ENCODE results near the gene TMCO2.
"Not testable (repeated sequence)": the region's sequence is repeated elsewhere in the genome, so short reads cannot be mapped to it uniquely, and the experiment has no call there.

The TMCO2 gene

GRCh38 chr1:40218333-40218732, 29.4 kb upstream of the TMCO2 start:
- WGBS, result 96% methylated on average over 5 of the region's 5 CpGs
- H3K27ac ChIP-seq (ENCODE audit: low read length, poor library complexity, severe bottlenecking), result no peak overlapping the region
- DNase-seq, result no peak

GRCh38 chr1:40221471-40221905, 26.2 kb upstream of the TMCO2 start:
- WGBS, result 94% methylated on average over 17 of the region's 18 CpGs

More at GRCh38 chr1:40218333-40218732, 29.4 kb upstream of the TMCO2 start:
- H3K4me2 ChIP-seq (ENCODE audit: low read length, poor library complexity, severe bottlenecking), result no peak overlapping the region
- H2AK5ac ChIP-seq (ENCODE audit: low read length, severe bottlenecking), result no peak overlapping the region
- H3K14ac ChIP-seq (ENCODE audit: low read length in 2 of 2), result no peak overlapping the region
- no peaks in the 10 kb centered on the region for H3K9me3 ChIP-seq (ENCODE audit: control insufficient read depth, low read length)
- no peak overlapping the region for H3K9ac ChIP-seq (ENCODE audit: low read length)
- no peak overlapping the region for H2BK5ac ChIP-seq (ENCODE audit: low read depth, low read length, poor library complexity, severe bottlenecking)
- no peak overlapping the region for H4K8ac ChIP-seq (ENCODE audit: low read length)
- H3K23ac ChIP-seq (ENCODE audit: low read length in 2 of 2), result no peak overlapping the region
- H2AFZ ChIP-seq (ENCODE audit: low read depth, low read length), result no peak overlapping the region
- peaks cover 15% of the 10 kb centered on the region for H3K79me1 ChIP-seq (replicated peaks; ENCODE audit: low read length, poor library complexity, severe bottlenecking)
- no peak overlapping the region for H4K91ac ChIP-seq (ENCODE audit: low read length)
- no peak overlapping the region for H3K4ac ChIP-seq (ENCODE audit: low read depth in 1 of 2, low read length in 2 of 2)
- no peak overlapping the region for H3K18ac ChIP-seq (ENCODE audit: low read depth in 1 of 2, low read length in 2 of 2)
- H2BK120ac ChIP-seq (ENCODE audit: low read depth, low read length), result no peak overlapping the region
- peaks cover 4 to 24% of the 10 kb centered on the region in 2 experiments for H3K36me3 ChIP-seq (ENCODE audit: control insufficient read depth in 1 of 2, insufficient read depth in 2 of 2, low read depth in 1 of 2, low read length in 2 of 2)
- H2BK12ac ChIP-seq (ENCODE audit: low read length in 2 of 2), result no peak overlapping the region
- no peak overlapping the region for H2BK15ac ChIP-seq (ENCODE audit: low read depth, poor library complexity, severe bottlenecking)
- H3K4me1 ChIP-seq (ENCODE audit: control insufficient read depth, insufficient read depth, low read depth, low read length), result no peaks in the 10 kb centered on the region
- no peaks in the 10 kb centered on the region for H3K27me3 ChIP-seq (ENCODE audit: control insufficient read depth in 1 of 2, insufficient read depth in 1 of 2, low read length in 2 of 2)
- no peak overlapping the region for H3K4me3 ChIP-seq (ENCODE audit: insufficient read depth in 1 of 2, low read depth in 1 of 2, low read length in 2 of 2)

GRCh38 chr1:40221977-40222772, 25.6 kb upstream of the TMCO2 start:
- Histone ChIP-seq H3K4me1 (ENCODE audit: control insufficient read depth, insufficient read depth, low read depth, low read length) (no peaks in the 10 kb centered on the region), H3K4me2 (ENCODE audit: low read length, poor library complexity, severe bottlenecking) (no peak overlapping the region), H2AFZ (ENCODE audit: low read depth, low read length) (no peak overlapping the region), H2AK5ac (ENCODE audit: low read length, severe bottlenecking) (no peak overlapping the region), H3K36me3 (ENCODE audit: control insufficient read depth in 1 of 2, insufficient read depth in 2 of 2, low read depth in 1 of 2, low read length in 2 of 2) (peaks cover 4 to 26% of the 10 kb centered on the region in 2 experiments), H3K27me3 (ENCODE audit: control insufficient read depth in 1 of 2, insufficient read depth in 1 of 2, low read length in 2 of 2) (no peaks in the 10 kb centered on the region), H2BK5ac (ENCODE audit: low read depth, low read length, poor library complexity, severe bottlenecking) (no peak overlapping the region), H2BK15ac (ENCODE audit: low read depth, poor library complexity, severe bottlenecking) (no peak overlapping the region), H4K91ac (ENCODE audit: low read length) (no peak overlapping the region), H3K9me3 (ENCODE audit: control insufficient read depth, low read length) (no peaks in the 10 kb centered on the region), H3K23ac (ENCODE audit: low read length in 2 of 2) (no peak overlapping the region), H3K14ac (ENCODE audit: low read length in 2 of 2) (no peak overlapping the region), H2BK12ac (ENCODE audit: low read length in 2 of 2) (no peak overlapping the region), H3K79me1 (replicated peaks; ENCODE audit: low read length, poor library complexity, severe bottlenecking) (peaks cover 12% of the 10 kb centered on the region), H3K18ac (ENCODE audit: low read depth in 1 of 2, low read length in 2 of 2) (no peak overlapping the region), H3K9ac (ENCODE audit: low read length) (no peak overlapping the region), H4K8ac (ENCODE audit: low read length) (no peak overlapping the region), H3K4me3 (ENCODE audit: insufficient read depth in 1 of 2, low read depth in 1 of 2, low read length in 2 of 2) (no peak overlapping the region), H3K4ac (ENCODE audit: low read depth in 1 of 2, low read length in 2 of 2) (no peak overlapping the region), H3K27ac (ENCODE audit: low read length, poor library complexity, severe bottlenecking) (no peak overlapping the region), H2BK120ac (ENCODE audit: low read depth, low read length) (no peak overlapping the region)
- DNase-seq, result no peak
- 85% methylated on average over 2 of the region's 3 CpGs for WGBS

More at GRCh38 chr1:40221471-40221905, 26.2 kb upstream of the TMCO2 start:
- not testable (repeated sequence) for H3K27me3 ChIP-seq (ENCODE audit: control insufficient read depth in 1 of 2, insufficient read depth in 1 of 2, low read length in 2 of 2); H3K4me2 ChIP-seq (ENCODE audit: low read length, poor library complexity, severe bottlenecking); H3K14ac ChIP-seq (ENCODE audit: low read length in 2 of 2); H2BK15ac ChIP-seq (ENCODE audit: low read depth, poor library complexity, severe bottlenecking); DNase-seq; H3K9me3 ChIP-seq (ENCODE audit: control insufficient read depth, low read length); H2BK12ac ChIP-seq (ENCODE audit: low read length in 2 of 2); H3K23ac ChIP-seq (ENCODE audit: low read length in 2 of 2); H3K4me3 ChIP-seq (ENCODE audit: insufficient read depth in 1 of 2, low read depth in 1 of 2, low read length in 2 of 2); H4K91ac ChIP-seq (ENCODE audit: low read length); H3K27ac ChIP-seq (ENCODE audit: low read length, poor library complexity, severe bottlenecking); H3K4ac ChIP-seq (ENCODE audit: low read depth in 1 of 2, low read length in 2 of 2); H4K8ac ChIP-seq (ENCODE audit: low read length); H3K9ac ChIP-seq (ENCODE audit: low read length); H3K4me1 ChIP-seq (ENCODE audit: control insufficient read depth, insufficient read depth, low read depth, low read length); H2AFZ ChIP-seq (ENCODE audit: low read depth, low read length); H2AK5ac ChIP-seq (ENCODE audit: low read length, severe bottlenecking); H2BK5ac ChIP-seq (ENCODE audit: low read depth, low read length, poor library complexity, severe bottlenecking); H3K18ac ChIP-seq (ENCODE audit: low read depth in 1 of 2, low read length in 2 of 2); H2BK120ac ChIP-seq (ENCODE audit: low read depth, low read length)
- peaks cover 16% of the 10 kb centered on the region for H3K79me1 ChIP-seq (replicated peaks; ENCODE audit: low read length, poor library complexity, severe bottlenecking)
- peaks cover 4 to 29% of the 10 kb centered on the region in 2 experiments for H3K36me3 ChIP-seq (ENCODE audit: control insufficient read depth in 1 of 2, insufficient read depth in 2 of 2, low read depth in 1 of 2, low read length in 2 of 2)

GRCh38 chr1:40224040-40224439, 23.7 kb upstream of the TMCO2 start:
- H3K27ac ChIP-seq (ENCODE audit: low read length, poor library complexity, severe bottlenecking), result no peak overlapping the region
- DNase-seq, result no peak
- no peak overlapping the region for H4K8ac ChIP-seq (ENCODE audit: low read length)
- H2BK120ac ChIP-seq (ENCODE audit: low read depth, low read length), result no peak overlapping the region
- no peak overlapping the region for H3K9ac ChIP-seq (ENCODE audit: low read length)
- no peak overlapping the region for H2AFZ ChIP-seq (ENCODE audit: low read depth, low read length)
- H2BK5ac ChIP-seq (ENCODE audit: low read depth, low read length, poor library complexity, severe bottlenecking), result no peak overlapping the region
- H3K36me3 ChIP-seq (ENCODE audit: control insufficient read depth in 1 of 2, insufficient read depth in 2 of 2, low read depth in 1 of 2, low read length in 2 of 2), result peaks cover 6 to 26% of the 10 kb centered on the region in 2 experiments
- H4K91ac ChIP-seq (ENCODE audit: low read length), result no peak overlapping the region
- no peak overlapping the region for H3K4me2 ChIP-seq (ENCODE audit: low read length, poor library complexity, severe bottlenecking)
- no peak overlapping the region for H3K23ac ChIP-seq (ENCODE audit: low read length in 2 of 2)
- H3K4me1 ChIP-seq (ENCODE audit: control insufficient read depth, insufficient read depth, low read depth, low read length), result no peaks in the 10 kb centered on the region
- no peak overlapping the region for H3K4ac ChIP-seq (ENCODE audit: low read depth in 1 of 2, low read length in 2 of 2)
- H3K14ac ChIP-seq (ENCODE audit: low read length in 2 of 2), result no peak overlapping the region
- H3K18ac ChIP-seq (ENCODE audit: low read depth in 1 of 2, low read length in 2 of 2), result no peak overlapping the region
- H2BK12ac ChIP-seq (ENCODE audit: low read length in 2 of 2), result no peak overlapping the region
- H2AK5ac ChIP-seq (ENCODE audit: low read length, severe bottlenecking), result no peak overlapping the region
- H2BK15ac ChIP-seq (ENCODE audit: low read depth, poor library complexity, severe bottlenecking), result no peak overlapping the region
- 100% methylated on average over 4 of the region's 6 CpGs for WGBS
- peaks cover 19% of the 10 kb centered on the region for H3K79me1 ChIP-seq (replicated peaks; ENCODE audit: low read length, poor library complexity, severe bottlenecking)
- H3K9me3 ChIP-seq (ENCODE audit: control insufficient read depth, low read length), result no peaks in the 10 kb centered on the region
- H3K4me3 ChIP-seq (ENCODE audit: insufficient read depth in 1 of 2, low read depth in 1 of 2, low read length in 2 of 2), result no peak overlapping the region
- no peaks in the 10 kb centered on the region for H3K27me3 ChIP-seq (ENCODE audit: control insufficient read depth in 1 of 2, insufficient read depth in 1 of 2, low read length in 2 of 2)

Data from mesenchymal stem cell (in vitro differentiated cells and primary cell).